ENCODE data around the gene MYL6B. TPM values are rescaled to one million over a fixed set of nuclear protein-coding genes. Genes with fewer than 3 reads are reported as not detected.

MYL6B gene
- total and polyA plus RNA-seq, 8 donors = 4.9 to 98.1 (median 24.3) TPM; not detected in 1

- H3K4me3 ChIP-seq = no peak overlapping the region
- H3K36me3 ChIP-seq = peaks cover 47 to 65% (median 63%) of the 10 kb centered on the region in 4 donors
- no peaks in the 10 kb centered on the region for H3K27me3 ChIP-seq
- intact Hi-C loops (cut with DNase I; ENCODE audit: low total_unique reads) = no loop called here
- H3K27ac ChIP-seq = peak overlapping the region in 2 of 5 donors; percentile 4 to 34
- H3K4me1 ChIP-seq = peaks cover 0 to 18% (median 4%) of the 10 kb centered on the region in 4 donors
- no peak for DNase-seq
- H3K9me3 ChIP-seq = no peaks in the 10 kb centered on the region
- TF ChIP-seq POLR2A (IDR thresholded peaks at IDR 0.05) (no peak), EP300 (IDR thresholded peaks at IDR 0.05) (no peak), POLR2AphosphoS5 (IDR thresholded peaks at IDR 0.05) (no peak), CTCF (IDR thresholded peaks at IDR 0.05) (no peak)
Observed at GRCh38 chr12:56205445-56205844, 53.1 kb downstream of the MYL6B start.

GRCh38 chr12:56206452-56207166 lies 54.2 kb downstream of the MYL6B start:
- DNase-seq = peak; percentile 58 to 82
- H3K27ac ChIP-seq = peak overlapping the region in 2 of 5 donors; percentile 4 to 34
- no peak overlapping the region for H3K4me3 ChIP-seq
- no peaks in the 10 kb centered on the region for H3K9me3 ChIP-seq
- 54 to 74% (median 55%) methylated on average over 11 to 14 of the region's 14 CpGs for WGBS, 5 donors
- H3K36me3 ChIP-seq = peaks cover 58 to 77% (median 75%) of the 10 kb centered on the region in 4 donors
- peaks cover 0 to 18% (median 4%) of the 10 kb centered on the region in 4 donors for H3K4me1 ChIP-seq
- H3K27me3 ChIP-seq = no peaks in the 10 kb centered on the region
- intact Hi-C loops (cut with DNase I; ENCODE audit: low total_unique reads) = no loop called here
- TF ChIP-seq POLR2A (IDR thresholded peaks at IDR 0.05) (no peak), POLR2AphosphoS5 (IDR thresholded peaks at IDR 0.05) (no peak), CTCF (IDR thresholded peaks at IDR 0.05) (peak in 5 of 7 experiments; percentile 24 to 56 (median 52))

Other genes starting within 250 kb of the MYL6B start
- 10 to 100 TPM in 2 of 5 donors, 1 to 10 TPM in 3; 1.2 to 59.4 (median 9.8) TPM for gene PYM1, start 224.7 kb upstream of the MYL6B start, total RNA-seq
- gene PYM1, start 224.7 kb upstream of the MYL6B start, polyA plus RNA-seq = 10 to 100 TPM; 42.8 to 54.8 (median 42.8) TPM
- 100 to 1,000 TPM in 1 of 5 donors, 10 to 100 TPM in 4; 56.0 to 418 (median 92.0) TPM for gene DGKA, start 221.4 kb upstream of the MYL6B start, total RNA-seq
- 100 to 1,000 TPM in 1 of 3 donors, 10 to 100 TPM in 2; 13.0 to 123 (median 27.6) TPM for gene DGKA, start 221.4 kb upstream of the MYL6B start, polyA plus RNA-seq
- gene PMEL, start 186.5 kb upstream of the MYL6B start, total RNA-seq = 1 to 10 TPM in 2 of 5 donors, under 1 TPM in 2, not detected in 1; 0.58 to 4.0 (median 1.0) TPM
- gene PMEL, start 186.5 kb upstream of the MYL6B start, polyA plus RNA-seq = 1 to 10 TPM in 2 of 3 donors, under 1 TPM in 1; 0.75 to 2.1 (median 1.3) TPM
- 100 to 1,000 TPM in 1 of 5 donors, 10 to 100 TPM in 3, 1 to 10 TPM in 1; 4.1 to 124 (median 12.3) TPM for gene CDK2, start 185.8 kb upstream of the MYL6B start, total RNA-seq
- 10 to 100 TPM; 12.5 to 18.4 (median 17.5) TPM for gene CDK2, start 185.8 kb upstream of the MYL6B start, polyA plus RNA-seq
- 100 to 1,000 TPM in 1 of 5 donors, 10 to 100 TPM in 4; 17.1 to 100 (median 75.1) TPM for gene RAB5B, start 178.5 kb upstream of the MYL6B start, total RNA-seq
- 10 to 100 TPM; 52.4 to 92.4 (median 61.3) TPM for gene RAB5B, start 178.5 kb upstream of the MYL6B start, polyA plus RNA-seq
- 10 to 100 TPM in 2 of 5 donors, 1 to 10 TPM in 3; 9.0 to 67.7 (median 10.0) TPM for gene SUOX, start 155.3 kb upstream of the MYL6B start, total RNA-seq
- gene SUOX, start 155.3 kb upstream of the MYL6B start, polyA plus RNA-seq = 10 to 100 TPM in 2 of 3 donors, 1 to 10 TPM in 1; 8.4 to 14.3 (median 11.8) TPM
- gene IKZF4, start 131.5 kb upstream of the MYL6B start, total RNA-seq = 10 to 100 TPM in 1 of 5 donors, 1 to 10 TPM in 4; 2.3 to 15.6 (median 3.5) TPM
- gene IKZF4, start 131.5 kb upstream of the MYL6B start, polyA plus RNA-seq = 1 to 10 TPM; 1.5 to 2.9 (median 2.4) TPM
- 100 to 1,000 TPM in 4 of 5 donors, 10 to 100 TPM in 1; 22.3 to 929 (median 265) TPM for gene RPS26, start 110.7 kb upstream of the MYL6B start, total RNA-seq
- 1,000 to 10,000 TPM; 1,182 to 1,748 (median 1,390) TPM for gene RPS26, start 110.7 kb upstream of the MYL6B start, polyA plus RNA-seq
- gene ERBB3, start 72.4 kb upstream of the MYL6B start, total RNA-seq = 100 to 1,000 TPM; 218 to 367 (median 286) TPM
- gene ERBB3, start 72.4 kb upstream of the MYL6B start, polyA plus RNA-seq = 10 to 100 TPM; 26.6 to 45.9 (median 43.1) TPM
- 100 to 1,000 TPM in 2 of 5 donors, 10 to 100 TPM in 3; 33.8 to 144 (median 68.7) TPM for gene PA2G4, start 48.0 kb upstream of the MYL6B start, total RNA-seq
- gene PA2G4, start 48.0 kb upstream of the MYL6B start, polyA plus RNA-seq = 100 to 1,000 TPM in 1 of 3 donors, 10 to 100 TPM in 2; 74.1 to 101 (median 95.1) TPM
- gene RPL41, start 36.0 kb upstream of the MYL6B start, total RNA-seq = 1,000 to 10,000 TPM; 1,483 to 3,736 (median 1,919) TPM
- 1,000 to 10,000 TPM; 5,931 to 8,449 (median 6,584) TPM for gene RPL41, start 36.0 kb upstream of the MYL6B start, polyA plus RNA-seq
- gene ZC3H10, start 34.3 kb upstream of the MYL6B start, total RNA-seq = 1 to 10 TPM in 3 of 5 donors, under 1 TPM in 2; under 0.01 to 5.8 (median 3.1) TPM
- gene ZC3H10, start 34.3 kb upstream of the MYL6B start, polyA plus RNA-seq = 1 to 10 TPM; 1.5 to 2.2 (median 1.8) TPM
- 100 to 1,000 TPM in 1 of 5 donors, 10 to 100 TPM in 4; 23.3 to 142 (median 63.7) TPM for gene ESYT1, start 24.3 kb upstream of the MYL6B start, total RNA-seq
- 10 to 100 TPM in 2 of 3 donors, 1 to 10 TPM in 1; 8.6 to 32.8 (median 13.8) TPM for gene ESYT1, start 24.3 kb upstream of the MYL6B start, polyA plus RNA-seq
- gene MYL6, start 5.8 kb downstream of the MYL6B start, total RNA-seq = 1,000 to 10,000 TPM; 1,132 to 3,648 (median 2,772) TPM
- gene MYL6, start 5.8 kb downstream of the MYL6B start, polyA plus RNA-seq = 1,000 to 10,000 TPM; 3,181 to 4,672 (median 3,569) TPM
- gene SMARCC2, start 36.9 kb downstream of the MYL6B start, total RNA-seq = 100 to 1,000 TPM in 2 of 5 donors, 10 to 100 TPM in 3; 58.0 to 131 (median 72.1) TPM
- 10 to 100 TPM; 12.5 to 25.7 (median 20.1) TPM for gene SMARCC2, start 36.9 kb downstream of the MYL6B start, polyA plus RNA-seq
- 10 to 100 TPM; 29.4 to 92.4 (median 52.7) TPM for gene RNF41, start 69.3 kb downstream of the MYL6B start, total RNA-seq
- 10 to 100 TPM; 10.4 to 20.5 (median 17.4) TPM for gene RNF41, start 69.3 kb downstream of the MYL6B start, polyA plus RNA-seq
- gene NABP2, start 71.8 kb downstream of the MYL6B start, total RNA-seq = 10 to 100 TPM in 2 of 5 donors, 1 to 10 TPM in 3; 1.2 to 13.9 (median 8.0) TPM
- gene NABP2, start 71.8 kb downstream of the MYL6B start, polyA plus RNA-seq = 10 to 100 TPM; 22.2 to 36.5 (median 28.0) TPM
- 100 to 1,000 TPM in 1 of 5 donors, 10 to 100 TPM in 1, 1 to 10 TPM in 1, not detected in 2; 8.0 to 450 (median 18.7) TPM for gene SLC39A5, start 77.5 kb downstream of the MYL6B start, total RNA-seq
- gene SLC39A5, start 77.5 kb downstream of the MYL6B start, polyA plus RNA-seq = under 1 TPM in 2 of 3 donors, not detected in 1; 0.15 to 1.00 TPM
- gene ANKRD52, start 105.8 kb downstream of the MYL6B start, total RNA-seq = 10 to 100 TPM in 4 of 5 donors, 1 to 10 TPM in 1; 2.3 to 28.3 (median 14.2) TPM
- 1 to 10 TPM; 3.1 to 6.7 (median 3.4) TPM for gene ANKRD52, start 105.8 kb downstream of the MYL6B start, polyA plus RNA-seq
- gene COQ10A, start 114.4 kb downstream of the MYL6B start, total RNA-seq = 10 to 100 TPM in 2 of 5 donors, 1 to 10 TPM in 3; 6.8 to 86.4 (median 9.4) TPM
- gene COQ10A, start 114.4 kb downstream of the MYL6B start, polyA plus RNA-seq = 10 to 100 TPM in 1 of 3 donors, 1 to 10 TPM in 2; 4.4 to 10.1 (median 7.0) TPM
- 100 to 1,000 TPM; 109 to 174 (median 135) TPM for gene CS, start 147.7 kb downstream of the MYL6B start, total RNA-seq
- gene CS, start 147.7 kb downstream of the MYL6B start, polyA plus RNA-seq = 10 to 100 TPM; 51.9 to 63.7 (median 55.4) TPM
- gene CNPY2, start 163.4 kb downstream of the MYL6B start, total RNA-seq = 100 to 1,000 TPM in 1 of 5 donors, 10 to 100 TPM in 4; 39.7 to 112 (median 94.1) TPM
- gene CNPY2, start 163.4 kb downstream of the MYL6B start, polyA plus RNA-seq = 100 to 1,000 TPM in 1 of 3 donors, 10 to 100 TPM in 2; 71.0 to 105 (median 73.9) TPM
- 100 to 1,000 TPM in 2 of 5 donors, 10 to 100 TPM in 3; 41.7 to 146 (median 49.3) TPM for gene PAN2, start 181.4 kb downstream of the MYL6B start, total RNA-seq
- gene PAN2, start 181.4 kb downstream of the MYL6B start, polyA plus RNA-seq = 10 to 100 TPM in 1 of 3 donors, 1 to 10 TPM in 2; 4.9 to 28.4 (median 9.5) TPM
- gene IL23A, start 186.3 kb downstream of the MYL6B start, total RNA-seq = 1 to 10 TPM in 1 of 5 donors, not detected in 4; 1.1 TPM
- 1 to 10 TPM in 1 of 3 donors, under 1 TPM in 1, not detected in 1; 0.56 to 1.9 TPM for gene IL23A, start 186.3 kb downstream of the MYL6B start, polyA plus RNA-seq
- 100 to 1,000 TPM in 4 of 5 donors, 10 to 100 TPM in 1; 82.6 to 245 (median 104) TPM for gene STAT2, start 207.5 kb downstream of the MYL6B start, total RNA-seq
- gene STAT2, start 207.5 kb downstream of the MYL6B start, polyA plus RNA-seq = 10 to 100 TPM; 22.6 to 29.6 (median 28.3) TPM
- gene APOF, start 210.3 kb downstream of the MYL6B start, total RNA-seq = not detected
- gene APOF, start 210.3 kb downstream of the MYL6B start, polyA plus RNA-seq = not detected